GM10266 (cell line): ENCODE data around the gene AGFG1.

ENCODE experiments used
- DNase-seq: peaks from one replicate; pipeline ENCODE4 v3.0.0; 2012; ENCODE audit errors: extremely low spot score
- TF ChIP-seq, protein P1 (sequence below): IDR thresholded peaks from 2 replicates; pipeline ENCODE4 v1.5.1; 2012; ENCODE audit warnings: mild to moderate bottlenecking, low read depth; ENCODE audit not compliant: control insufficient read depth, insufficient read depth; ENCODE audit errors: missing control alignments

The AGFG1 gene, protein sequence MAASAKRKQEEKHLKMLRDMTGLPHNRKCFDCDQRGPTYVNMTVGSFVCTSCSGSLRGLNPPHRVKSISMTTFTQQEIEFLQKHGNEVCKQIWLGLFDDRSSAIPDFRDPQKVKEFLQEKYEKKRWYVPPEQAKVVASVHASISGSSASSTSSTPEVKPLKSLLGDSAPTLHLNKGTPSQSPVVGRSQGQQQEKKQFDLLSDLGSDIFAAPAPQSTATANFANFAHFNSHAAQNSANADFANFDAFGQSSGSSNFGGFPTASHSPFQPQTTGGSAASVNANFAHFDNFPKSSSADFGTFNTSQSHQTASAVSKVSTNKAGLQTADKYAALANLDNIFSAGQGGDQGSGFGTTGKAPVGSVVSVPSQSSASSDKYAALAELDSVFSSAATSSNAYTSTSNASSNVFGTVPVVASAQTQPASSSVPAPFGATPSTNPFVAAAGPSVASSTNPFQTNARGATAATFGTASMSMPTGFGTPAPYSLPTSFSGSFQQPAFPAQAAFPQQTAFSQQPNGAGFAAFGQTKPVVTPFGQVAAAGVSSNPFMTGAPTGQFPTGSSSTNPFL

DNA sequence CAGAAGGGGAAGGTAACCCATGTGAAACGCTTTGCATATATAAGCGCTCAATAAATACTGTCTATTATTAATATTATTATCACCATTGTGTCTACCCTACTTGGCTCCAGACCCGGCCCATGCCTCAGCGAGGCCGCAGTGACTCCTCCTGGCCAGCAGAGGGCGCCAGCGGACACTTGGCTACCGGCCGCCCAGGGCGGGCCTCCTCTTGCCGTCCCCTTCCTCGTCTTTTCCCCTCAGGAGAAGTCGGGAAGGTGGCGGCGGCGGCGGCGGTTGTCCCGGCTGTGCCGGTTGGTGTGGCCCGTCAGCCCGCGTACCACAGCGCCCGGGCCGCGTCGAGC lies at the start of gene AGFG1:
TSS of gene AGFG1 (plus strand) at position 233 of the 341 bp plus-strand sequence. CDS start 266 bp downstream, outside the sequence.
- DNase-seq: peak; percentile 92
- TF ChIP-seq, protein P1, sequence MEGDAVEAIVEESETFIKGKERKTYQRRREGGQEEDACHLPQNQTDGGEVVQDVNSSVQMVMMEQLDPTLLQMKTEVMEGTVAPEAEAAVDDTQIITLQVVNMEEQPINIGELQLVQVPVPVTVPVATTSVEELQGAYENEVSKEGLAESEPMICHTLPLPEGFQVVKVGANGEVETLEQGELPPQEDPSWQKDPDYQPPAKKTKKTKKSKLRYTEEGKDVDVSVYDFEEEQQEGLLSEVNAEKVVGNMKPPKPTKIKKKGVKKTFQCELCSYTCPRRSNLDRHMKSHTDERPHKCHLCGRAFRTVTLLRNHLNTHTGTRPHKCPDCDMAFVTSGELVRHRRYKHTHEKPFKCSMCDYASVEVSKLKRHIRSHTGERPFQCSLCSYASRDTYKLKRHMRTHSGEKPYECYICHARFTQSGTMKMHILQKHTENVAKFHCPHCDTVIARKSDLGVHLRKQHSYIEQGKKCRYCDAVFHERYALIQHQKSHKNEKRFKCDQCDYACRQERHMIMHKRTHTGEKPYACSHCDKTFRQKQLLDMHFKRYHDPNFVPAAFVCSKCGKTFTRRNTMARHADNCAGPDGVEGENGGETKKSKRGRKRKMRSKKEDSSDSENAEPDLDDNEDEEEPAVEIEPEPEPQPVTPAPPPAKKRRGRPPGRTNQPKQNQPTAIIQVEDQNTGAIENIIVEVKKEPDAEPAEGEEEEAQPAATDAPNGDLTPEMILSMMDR: peak; percentile 98

DNA sequence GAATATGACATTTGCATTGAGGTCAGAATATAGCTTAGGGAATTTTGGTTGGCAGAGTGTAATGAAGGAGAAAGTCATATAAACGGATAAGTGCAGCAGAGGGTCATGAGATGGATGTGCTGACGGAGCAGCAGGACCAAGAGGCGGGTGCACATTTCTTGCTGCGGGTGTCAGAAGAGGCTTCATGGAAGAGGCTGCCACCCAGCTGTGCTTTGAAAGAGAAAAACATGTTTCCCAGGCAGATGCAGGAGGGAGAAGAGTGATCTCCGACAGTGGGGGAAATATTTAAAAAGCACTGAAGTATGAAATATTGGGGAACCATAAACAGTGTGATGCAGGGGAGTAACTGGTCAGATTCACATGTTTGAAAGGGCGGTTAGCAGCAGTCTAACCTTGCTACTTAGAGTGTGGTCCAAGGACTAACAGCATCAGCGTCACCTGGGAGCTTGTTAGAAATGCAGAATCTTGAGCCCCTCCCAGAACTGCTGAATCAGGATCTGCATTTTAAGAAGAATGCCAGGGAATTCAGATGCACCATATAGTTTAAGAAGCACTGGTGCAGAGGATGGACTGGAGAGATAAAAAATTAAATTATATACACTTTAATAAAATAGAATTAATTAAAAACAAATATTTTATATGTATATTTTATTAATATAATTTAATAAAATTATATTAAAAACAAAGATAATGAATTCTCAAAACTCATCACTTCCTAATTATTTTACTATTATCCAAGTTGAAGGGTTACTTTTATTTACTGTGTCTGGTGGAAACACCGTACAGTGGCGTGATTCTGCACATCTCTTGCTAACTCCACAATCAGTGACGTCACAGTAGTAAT lies 48.1 kb upstream of the AGFG1 start:
- TF ChIP-seq, protein P1: no peak
- DNase-seq: no peak

DNA sequence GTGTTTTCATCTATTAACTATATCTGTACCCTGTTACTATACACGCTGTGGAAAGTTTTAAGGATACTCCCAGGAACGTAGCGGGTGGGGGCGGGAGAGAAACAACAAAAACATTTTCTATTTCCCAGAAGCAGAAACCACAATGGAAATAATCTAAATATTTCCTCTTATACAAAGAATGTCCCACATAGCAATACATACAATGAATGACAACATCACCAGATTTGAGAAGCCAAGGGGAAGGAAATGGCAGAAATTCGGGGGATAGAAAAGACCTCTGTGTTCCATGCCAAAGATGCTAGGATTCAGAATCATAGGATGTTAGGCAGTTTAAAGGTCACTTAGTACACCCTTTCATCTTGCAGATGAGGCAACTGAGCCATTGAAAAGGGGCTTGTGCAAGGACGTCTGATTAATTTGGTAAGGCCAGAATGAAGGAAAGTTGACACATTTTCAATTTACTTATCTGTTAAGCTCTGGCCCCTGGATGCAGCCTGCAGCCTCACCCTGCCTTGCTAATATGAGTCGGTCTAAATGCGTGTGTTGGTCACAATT lies 43.1 kb upstream of the AGFG1 start:
- TF ChIP-seq, protein P1: no peak
- DNase-seq: no peak

DNA sequence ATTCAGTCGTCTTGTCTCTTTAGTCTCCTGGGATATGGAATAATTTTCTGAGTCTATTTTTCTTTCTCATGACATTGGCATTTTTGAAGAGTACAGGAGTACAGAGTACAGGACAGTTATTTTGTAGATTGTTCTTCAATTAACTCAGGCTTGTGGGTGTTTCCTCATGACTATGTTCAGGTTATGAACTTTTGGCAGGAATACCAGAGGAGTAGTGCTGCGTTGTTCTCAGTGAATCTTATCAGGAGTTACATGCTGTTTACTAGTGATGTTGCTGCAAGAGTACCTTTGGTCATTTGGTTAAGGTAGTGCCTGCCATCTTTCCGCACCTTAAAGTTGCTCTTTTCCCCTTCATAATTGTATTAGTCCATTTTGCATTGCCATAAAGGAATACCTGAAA lies 41.3 kb upstream of the AGFG1 start:
- no peak for DNase-seq
- TF ChIP-seq, protein P1: no peak

DNA sequence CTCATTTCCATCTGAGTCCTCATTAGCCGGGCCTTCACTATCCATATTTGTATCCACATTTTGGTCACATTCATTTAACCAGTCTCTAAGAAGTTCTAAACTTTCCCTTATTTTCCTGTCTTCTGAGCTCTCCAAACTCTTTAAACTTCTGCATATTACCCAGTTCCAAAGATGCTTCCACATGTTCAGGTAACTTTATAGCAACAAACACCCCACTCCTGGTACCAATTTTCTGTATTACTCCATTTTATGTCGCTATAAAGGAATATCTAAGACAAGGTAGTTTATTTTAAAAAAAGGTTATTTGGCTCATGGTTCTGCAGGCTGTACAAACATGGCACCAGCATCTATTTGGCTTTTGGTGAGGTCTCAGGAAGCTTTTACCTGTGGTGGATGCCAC lies 38.8 kb upstream of the AGFG1 start:
- TF ChIP-seq, protein P1: no peak
- no peak for DNase-seq

DNA sequence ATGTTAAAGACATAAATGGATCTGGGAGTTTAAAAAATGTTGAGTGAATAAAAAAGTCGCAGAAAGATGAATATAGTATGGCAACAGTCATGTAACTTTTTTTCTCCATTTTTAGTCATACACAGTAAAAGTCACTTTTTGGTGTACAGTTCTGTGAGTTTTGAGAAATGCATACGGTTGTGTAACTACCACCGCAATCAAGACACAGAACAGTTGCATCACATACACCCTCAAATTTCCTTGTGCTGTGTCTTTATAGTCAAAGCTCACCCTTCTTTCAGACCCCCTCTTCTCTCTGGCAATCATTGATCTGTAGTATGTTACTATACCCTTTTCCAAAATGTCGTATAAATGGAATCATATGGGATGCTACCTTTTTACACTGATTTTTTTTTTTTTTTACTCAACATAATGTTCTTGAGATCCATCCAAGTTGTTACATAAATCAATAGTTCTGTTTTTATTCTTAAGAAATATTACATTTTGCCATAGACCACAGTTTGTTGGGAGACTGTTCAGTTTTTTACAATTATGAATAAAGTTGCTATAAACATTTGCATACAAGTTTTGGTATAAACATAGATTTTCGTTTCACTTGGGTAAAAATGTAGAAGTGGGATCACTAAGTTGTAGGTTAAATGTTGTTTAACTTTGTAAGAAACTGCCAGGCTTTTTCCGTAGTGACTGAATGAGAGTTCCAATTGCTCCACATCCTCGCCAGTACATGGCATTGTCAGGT lies 35.4 kb upstream of the AGFG1 start:
- TF ChIP-seq, protein P1: no peak
- DNase-seq: no peak
